ENCODE results near the gene CHST9. TPM values are rescaled to one million over a fixed set of nuclear protein-coding genes. Genes with fewer than 3 reads are reported as not detected.

CHST9 gene
- total RNA-seq, 2 donors from 2014 or later = 10.3 to 19.3 TPM

- DNase-seq (ENCODE audit: low spot score) = no peak
- H3K9me3 ChIP-seq = no peaks in the 10 kb centered on the region
- no peak for TF ChIP-seq POLR2A (IDR thresholded peaks at IDR 0.05)
- no peak for TF ChIP-seq POLR2AphosphoS5 (IDR thresholded peaks at IDR 0.05)
- no peak for TF ChIP-seq CTCF (IDR thresholded peaks at IDR 0.05)
- WGBS = 41% methylated on average over 1 of the region's 1 CpG
- no peaks in the 10 kb centered on the region for H3K4me1 ChIP-seq (replicated peaks)
- no peak overlapping the region for H3K4me3 ChIP-seq
- intact Hi-C loops (cut with DNase I) = no loop called here
- H3K27ac ChIP-seq = no peak overlapping the region
- H3K27me3 ChIP-seq (replicated peaks; ENCODE audit: insufficient read depth) = no peaks in the 10 kb centered on the region
- no peaks in the 10 kb centered on the region for H3K36me3 ChIP-seq
Measured at GRCh38 chr18:27181726-27182125, 3.4 kb downstream of the CHST9 start.

GRCh38 chr18:27178424-27178823, 6.7 kb downstream of the CHST9 start:
- H3K36me3 ChIP-seq = no peaks in the 10 kb centered on the region
- TF ChIP-seq POLR2A (IDR thresholded peaks at IDR 0.05) (no peak), POLR2AphosphoS5 (IDR thresholded peaks at IDR 0.05) (no peak), CTCF (IDR thresholded peaks at IDR 0.05) (no peak)
- H3K4me1 ChIP-seq (replicated peaks) = no peaks in the 10 kb centered on the region
- no peaks in the 10 kb centered on the region for H3K27me3 ChIP-seq (replicated peaks; ENCODE audit: insufficient read depth)
- H3K27ac ChIP-seq = no peak overlapping the region
- no peak for DNase-seq (ENCODE audit: low spot score)
- no peak overlapping the region for H3K4me3 ChIP-seq
- intact Hi-C loops (cut with DNase I) = no loop called here
- H3K9me3 ChIP-seq = no peaks in the 10 kb centered on the region

- WGBS = 25% methylated on average over 1 of the region's 1 CpG
- H3K27me3 ChIP-seq (replicated peaks; ENCODE audit: insufficient read depth) = no peaks in the 10 kb centered on the region
- intact Hi-C loops (cut with DNase I) = no loop called here
- H3K4me1 ChIP-seq (replicated peaks) = no peaks in the 10 kb centered on the region
- TF ChIP-seq POLR2A (IDR thresholded peaks at IDR 0.05) = no peak
- no peak for TF ChIP-seq POLR2AphosphoS5 (IDR thresholded peaks at IDR 0.05)
- DNase-seq (ENCODE audit: low spot score) = no peak
- no peaks in the 10 kb centered on the region for H3K9me3 ChIP-seq
- no peak overlapping the region for H3K27ac ChIP-seq
- no peaks in the 10 kb centered on the region for H3K36me3 ChIP-seq
- no peak overlapping the region for H3K4me3 ChIP-seq
Measured at GRCh38 chr18:27175914-27176313, 9.2 kb downstream of the CHST9 start.

GRCh38 chr18:27175245-27175644, 9.9 kb downstream of the CHST9 start:
- TF ChIP-seq CTCF (IDR thresholded peaks at IDR 0.05) (no peak), POLR2AphosphoS5 (IDR thresholded peaks at IDR 0.05) (no peak), POLR2A (IDR thresholded peaks at IDR 0.05) (no peak)
- Histone ChIP-seq H3K4me3 (no peak overlapping the region), H3K9me3 (no peaks in the 10 kb centered on the region), H3K27ac (no peak overlapping the region), H3K36me3 (no peaks in the 10 kb centered on the region), H3K4me1 (replicated peaks) (no peaks in the 10 kb centered on the region), H3K27me3 (replicated peaks; ENCODE audit: insufficient read depth) (no peaks in the 10 kb centered on the region)
- WGBS = 26% methylated on average over 2 of the region's 2 CpGs
- no peak for DNase-seq (ENCODE audit: low spot score)
- intact Hi-C loops (cut with DNase I) = no loop called here

- TF ChIP-seq POLR2A (IDR thresholded peaks at IDR 0.05) (no peak), CTCF (IDR thresholded peaks at IDR 0.05) (no peak), POLR2AphosphoS5 (IDR thresholded peaks at IDR 0.05) (no peak)
- no peaks in the 10 kb centered on the region for H3K36me3 ChIP-seq
- no peak overlapping the region for H3K4me3 ChIP-seq
- no peaks in the 10 kb centered on the region for H3K9me3 ChIP-seq
- DNase-seq (ENCODE audit: low spot score) = no peak
- WGBS = 49% methylated on average over 1 of the region's 1 CpG
- no peak overlapping the region for H3K27ac ChIP-seq
- intact Hi-C loops (cut with DNase I) = no loop called here
- no peaks in the 10 kb centered on the region for H3K27me3 ChIP-seq (replicated peaks; ENCODE audit: insufficient read depth)
- H3K4me1 ChIP-seq (replicated peaks) = no peaks in the 10 kb centered on the region
Measured at GRCh38 chr18:27171993-27172392, 13.1 kb downstream of the CHST9 start.

Data from prostate gland (tissue), 2 donors.